RPMI8226 (cell line): ENCODE results near the gene MICAL2.

Experiments used
- DNase-seq: peaks from one replicate; pipeline ENCODE4 v3.0.0-alpha.2; 2015

The MICAL2 gene

DNA sequence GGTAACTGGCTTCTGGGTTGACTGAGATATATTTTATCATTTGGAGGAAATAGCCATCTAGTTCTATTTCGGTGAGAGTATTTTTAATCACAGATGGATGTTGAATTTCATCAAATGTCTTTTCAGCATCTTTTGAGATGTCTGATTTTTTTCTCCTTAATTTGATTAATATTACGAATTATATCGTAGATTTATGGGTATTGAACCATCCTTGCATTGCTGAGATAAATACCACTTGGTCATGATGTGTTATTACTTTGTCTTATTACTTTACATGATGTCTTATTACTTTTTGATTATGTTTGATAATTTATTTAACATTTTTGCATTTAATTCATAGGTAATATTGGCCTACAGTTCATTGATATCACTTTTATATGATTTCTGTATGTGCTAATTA is 188.2 kb downstream of the MICAL2 start:
- no peak for DNase-seq

DNA sequence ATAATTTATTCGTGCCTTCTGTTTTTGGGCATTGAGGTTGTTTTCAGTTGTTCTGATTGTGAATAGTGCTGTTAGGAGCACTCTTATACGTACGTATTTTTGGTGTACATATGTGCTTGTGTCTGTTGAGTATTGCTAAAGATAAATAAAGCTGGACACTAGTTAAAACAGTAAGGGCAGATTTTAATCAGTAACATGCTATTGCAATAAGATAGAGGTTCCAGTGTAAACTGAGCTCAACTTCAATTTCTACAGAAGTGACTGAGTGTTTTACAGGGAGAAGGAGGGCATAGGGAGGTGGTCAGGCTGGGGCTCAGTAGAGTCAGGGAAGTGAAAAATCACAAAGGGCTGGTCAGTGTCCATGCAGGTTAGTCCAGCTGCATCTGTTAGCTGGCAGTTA is 191.0 kb downstream of the MICAL2 start:
- DNase-seq, result no peak

DNA sequence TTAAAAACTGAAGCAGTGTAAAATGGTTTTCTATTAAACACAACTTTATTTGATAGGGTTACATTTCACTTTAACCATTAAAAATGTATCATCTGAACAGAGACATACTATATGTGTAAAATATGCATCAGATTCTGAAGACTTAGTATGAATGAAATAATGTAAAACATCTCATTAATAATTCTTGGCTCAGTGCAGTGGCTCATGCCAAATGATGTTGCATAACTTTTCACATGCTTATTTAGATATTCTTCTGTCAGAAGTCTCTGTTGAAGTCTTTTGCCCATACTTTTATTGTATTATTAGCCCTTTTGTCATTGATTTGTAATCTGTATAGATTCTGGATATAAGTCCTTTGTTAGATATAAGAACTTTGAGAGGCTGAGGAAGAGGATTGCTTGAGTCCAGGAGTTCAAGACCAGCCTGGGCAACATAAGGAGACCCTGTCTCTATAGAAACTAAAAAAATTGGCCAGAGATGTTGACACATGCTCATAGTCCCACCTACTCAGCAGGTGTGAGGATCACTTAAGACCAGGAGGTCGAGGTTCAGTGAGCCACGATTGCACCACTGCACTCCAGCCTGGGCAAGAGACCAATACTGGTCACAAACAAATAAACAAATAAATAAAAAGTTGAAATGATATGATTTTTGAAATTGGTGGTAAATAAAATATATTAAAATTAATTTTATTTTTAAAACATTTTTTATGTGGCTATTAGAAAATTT is 193.2 kb downstream of the MICAL2 start:
- DNase-seq, result no peak

- no peak for DNase-seq
These were observed 196.4 kb downstream of the MICAL2 start for GRCh38 chr11:12306830-12307229.

- DNase-seq, result no peak
These were observed 201.7 kb downstream of the MICAL2 start for GRCh38 chr11:12312132-12312531.
